ENCODE data around the gene DOCK4.

- TF ChIP-seq CTCF (IDR thresholded peaks at IDR 0.05) (no peak), POLR2A (IDR thresholded peaks at IDR 0.05) (no peak)
Measured at GRCh38 chr7:112120696-112121217, 85.4 kb downstream of the DOCK4 start.
